Measurements from ENCODE around the gene GALNT13. TPM values are rescaled to one million over a fixed set of nuclear protein-coding genes. Genes with fewer than 3 reads are reported as not detected.

GALNT13 gene
- total RNA-seq, 1 donor from 2014 or later, result 0.49 TPM

- intact Hi-C loops (cut with DNase I), result no loop called here
- ATAC-seq (no peak), DNase-seq (ENCODE audit: low spot score) (no peak)
These were observed 323.4 kb downstream of the GALNT13 start for GRCh38 chr2:154194909-154195643.

- ATAC-seq (no peak), DNase-seq (ENCODE audit: low spot score) (no peak)
- intact Hi-C loops (cut with DNase I), result no loop called here
These were observed 324.0 kb downstream of the GALNT13 start for GRCh38 chr2:154195644-154196195.

- intact Hi-C loops (cut with DNase I), result no loop called here
- DNase-seq (ENCODE audit: low spot score) (no peak), ATAC-seq (no peak)
These were observed 327.1 kb downstream of the GALNT13 start for GRCh38 chr2:154198866-154199265.

DNA sequence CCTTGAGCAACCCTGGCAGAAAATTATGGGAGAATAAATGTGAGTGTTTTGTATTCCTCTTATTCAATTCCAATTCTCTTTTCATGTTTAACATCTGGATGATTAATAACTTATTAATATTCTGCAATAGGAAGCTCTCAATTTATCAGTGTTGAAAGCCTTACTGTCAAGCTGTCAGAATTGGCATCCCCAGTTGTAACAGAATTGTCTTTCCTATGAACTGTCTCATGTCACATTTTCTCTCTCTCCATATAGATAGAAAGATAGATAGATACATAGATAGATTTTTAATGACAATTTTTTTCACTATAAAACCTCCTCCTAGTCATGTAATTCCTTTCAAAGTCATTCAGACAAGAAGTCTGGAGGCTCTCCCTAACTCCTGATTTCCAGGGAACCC lies 331.5 kb downstream of the GALNT13 start:
- intact Hi-C loops (cut with DNase I), result no loop called here
- DNase-seq (ENCODE audit: low spot score) (no peak), ATAC-seq (no peak)

- ATAC-seq, result no peak
- DNase-seq (ENCODE audit: low spot score), result no peak
- intact Hi-C loops (cut with DNase I), result no loop called here
These were observed 332.2 kb downstream of the GALNT13 start for GRCh38 chr2:154203902-154204301.

GRCh38 chr2:154207288-154208047 lies 335.7 kb downstream of the GALNT13 start:
- ATAC-seq (no peak), DNase-seq (ENCODE audit: low spot score) (no peak)

GRCh38 chr2:154223726-154224125 lies 352.0 kb downstream of the GALNT13 start:
- ATAC-seq (no peak), DNase-seq (ENCODE audit: low spot score) (no peak)
- intact Hi-C loops (cut with DNase I), result no loop called here

More at GRCh38 chr2:154207288-154208047, 335.7 kb downstream of the GALNT13 start:
- intact Hi-C loops (cut with DNase I), result no loop called here

DNA sequence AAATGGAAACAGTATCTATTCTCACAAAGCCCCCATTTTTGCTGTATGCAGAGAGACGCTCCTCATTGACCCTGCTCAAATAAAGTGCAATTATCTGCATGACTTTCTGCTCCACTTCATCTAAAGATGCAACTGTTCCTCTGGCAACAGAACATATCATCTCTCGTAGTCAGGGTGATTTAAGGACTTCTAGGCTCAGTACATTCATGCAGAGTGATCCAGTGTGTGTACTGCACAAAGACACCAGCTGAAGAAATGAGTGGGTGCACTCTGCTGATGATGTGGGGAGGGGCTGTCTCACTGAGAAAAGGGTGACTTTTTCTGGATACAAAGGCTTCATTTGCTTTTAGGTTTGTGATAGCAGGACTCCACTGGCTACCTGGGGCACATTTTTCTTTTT lies 355.2 kb downstream of the GALNT13 start:
- intact Hi-C loops (cut with DNase I), result no loop called here
- no peak for DNase-seq (ENCODE audit: low spot score)
- ATAC-seq, result no peak

DNA sequence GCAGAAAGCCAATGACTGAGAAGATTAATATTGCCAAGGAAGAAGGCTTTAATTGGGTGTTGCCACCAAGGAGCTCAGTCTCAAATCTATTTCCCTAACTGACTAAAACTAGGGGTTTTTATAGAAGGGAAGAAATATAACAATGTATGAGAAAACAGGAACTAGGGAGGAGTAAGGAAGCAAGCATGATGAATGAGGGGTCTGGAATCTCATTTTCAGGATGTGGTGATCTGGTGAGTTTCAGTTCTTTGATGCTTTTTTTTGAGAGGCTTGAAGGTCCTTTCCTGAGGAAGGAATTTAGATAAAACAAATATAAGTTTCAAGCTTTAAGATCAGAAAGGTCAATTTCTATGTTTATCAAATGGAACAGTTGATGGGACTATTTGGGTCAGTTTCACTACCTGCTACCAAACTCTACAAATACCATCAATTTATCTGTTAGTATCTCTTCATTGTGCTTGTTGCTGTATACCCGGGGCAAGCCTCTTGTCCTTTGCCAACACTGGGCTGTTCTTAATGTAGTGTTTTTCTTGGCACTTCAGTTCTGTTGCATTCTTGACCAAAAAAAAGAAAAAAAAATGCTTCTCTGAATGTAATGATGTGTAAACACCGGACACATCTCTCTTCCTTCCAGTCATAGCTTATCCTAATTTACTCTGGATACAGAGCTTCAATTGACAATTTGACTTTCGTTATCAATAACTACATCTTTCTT lies 357.0 kb downstream of the GALNT13 start:
- intact Hi-C loops (cut with DNase I), result no loop called here
- DNase-seq (ENCODE audit: low spot score) (no peak), ATAC-seq (no peak)

- intact Hi-C loops (cut with DNase I), result loop anchor here (5.0 kb wide), 1 partner anchor 1402 kb away; no protein-coding TSS in a partner anchor
- ATAC-seq, result no peak
- DNase-seq (ENCODE audit: low spot score), result no peak
These were observed 358.2 kb downstream of the GALNT13 start for GRCh38 chr2:154229966-154230365.

GRCh38 chr2:154231021-154231420 lies 359.3 kb downstream of the GALNT13 start:
- intact Hi-C loops (cut with DNase I), result loop anchor here (5.0 kb wide), 1 partner anchor 1401 kb away; no protein-coding TSS in a partner anchor
- no peak for DNase-seq (ENCODE audit: low spot score)
- ATAC-seq, result no peak

- intact Hi-C loops (cut with DNase I), result loop anchor here (5.0 kb wide), 1 partner anchor 1399 kb away; no protein-coding TSS in a partner anchor
- DNase-seq (ENCODE audit: low spot score), result no peak
- no peak for ATAC-seq
These were observed 361.5 kb downstream of the GALNT13 start for GRCh38 chr2:154233231-154233630.

DNA sequence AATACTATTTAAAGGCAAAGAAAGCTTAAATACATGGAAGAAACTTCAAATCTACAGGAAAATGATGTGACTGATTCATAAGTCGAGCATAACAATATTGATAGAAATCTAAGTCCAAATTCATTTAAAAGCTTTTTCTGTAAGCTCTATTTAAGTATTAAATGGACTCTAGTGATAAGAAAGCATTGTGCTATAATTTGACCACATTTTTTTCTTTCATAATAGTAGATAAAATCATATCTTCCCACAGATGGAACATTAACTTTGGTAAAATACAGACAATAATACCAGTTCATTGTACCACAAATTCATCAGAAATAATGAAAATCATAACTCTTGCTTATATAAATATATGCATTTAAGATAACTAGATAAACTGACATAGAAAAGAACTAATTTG lies 366.5 kb downstream of the GALNT13 start:
- intact Hi-C loops (cut with DNase I), result no loop called here
- no peak for ATAC-seq
- no peak for DNase-seq (ENCODE audit: low spot score)

DNA sequence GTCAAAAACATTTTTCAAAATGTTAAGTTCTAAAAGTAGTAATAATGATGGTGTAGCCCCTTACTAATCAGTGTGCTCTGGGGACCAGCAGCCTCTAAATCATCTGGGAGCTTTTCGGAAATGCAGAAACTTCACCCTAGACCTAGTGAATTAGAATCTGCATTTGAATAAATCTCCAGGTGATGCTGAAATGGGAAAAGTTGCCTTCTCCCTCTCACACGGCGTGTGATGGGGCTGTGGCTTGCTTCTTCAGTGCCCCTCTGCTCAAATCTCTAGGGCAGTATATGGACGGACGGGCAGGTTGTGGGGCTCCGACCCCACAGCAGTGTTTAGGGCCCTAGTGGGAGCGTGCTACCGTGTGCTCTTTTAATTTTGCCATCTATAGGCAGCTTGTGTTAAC lies 368.6 kb downstream of the GALNT13 start:
- intact Hi-C loops (cut with DNase I), result no loop called here
- ATAC-seq (no peak), DNase-seq (ENCODE audit: low spot score) (no peak)

DNA sequence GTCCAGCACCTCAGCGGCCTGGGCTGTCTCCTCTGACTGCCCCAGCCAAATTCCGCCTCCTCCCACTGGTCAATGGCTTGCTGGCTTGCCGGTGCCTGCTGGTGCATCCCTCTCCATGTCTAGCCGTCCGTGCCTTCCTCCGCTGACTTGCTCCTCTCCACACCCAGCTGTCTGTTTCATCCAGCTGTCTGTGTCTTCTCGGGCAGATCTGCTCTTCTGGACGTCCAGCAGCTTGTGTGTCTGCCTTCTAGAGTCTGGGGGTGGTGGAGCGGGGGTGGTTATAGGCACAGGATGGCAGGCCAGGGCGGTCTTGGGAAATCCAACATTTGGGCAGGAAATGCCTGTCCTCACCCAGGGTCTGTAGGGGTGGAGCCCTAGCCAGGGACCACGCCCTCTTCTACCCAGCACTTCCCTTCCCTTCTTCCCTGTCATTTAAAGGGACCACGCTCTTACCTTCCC lies 369.2 kb downstream of the GALNT13 start:
- DNase-seq (ENCODE audit: low spot score) (no peak), ATAC-seq (no peak)
- intact Hi-C loops (cut with DNase I), result no loop called here

DNA sequence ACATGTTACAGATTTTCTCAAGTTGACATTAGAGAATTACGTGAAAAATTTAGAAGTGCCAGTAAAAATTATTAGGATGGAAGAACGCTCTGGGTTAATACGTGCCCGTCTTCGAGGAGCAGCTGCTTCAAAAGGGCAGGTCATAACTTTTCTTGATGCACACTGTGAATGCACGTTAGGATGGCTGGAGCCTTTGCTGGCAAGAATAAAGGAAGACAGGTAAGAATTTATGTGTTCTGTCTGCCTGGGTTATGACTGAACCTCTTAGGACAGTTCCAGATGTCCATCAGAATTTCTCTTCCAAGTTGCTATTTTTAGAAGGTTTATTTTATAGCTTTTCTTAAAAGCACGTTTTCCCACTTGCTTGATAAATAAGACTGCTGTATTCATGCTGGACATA lies 371.0 kb downstream of the GALNT13 start:
- ATAC-seq (no peak), DNase-seq (ENCODE audit: low spot score) (no peak)
- intact Hi-C loops (cut with DNase I), result no loop called here

GRCh38 chr2:154243685-154244084 lies 372.0 kb downstream of the GALNT13 start:
- DNase-seq (ENCODE audit: low spot score) (no peak), ATAC-seq (no peak)
- intact Hi-C loops (cut with DNase I), result no loop called here

- intact Hi-C loops (cut with DNase I), result no loop called here
- DNase-seq (ENCODE audit: low spot score), result no peak
These were observed 373.2 kb downstream of the GALNT13 start for GRCh38 chr2:154244932-154245331.

DNA sequence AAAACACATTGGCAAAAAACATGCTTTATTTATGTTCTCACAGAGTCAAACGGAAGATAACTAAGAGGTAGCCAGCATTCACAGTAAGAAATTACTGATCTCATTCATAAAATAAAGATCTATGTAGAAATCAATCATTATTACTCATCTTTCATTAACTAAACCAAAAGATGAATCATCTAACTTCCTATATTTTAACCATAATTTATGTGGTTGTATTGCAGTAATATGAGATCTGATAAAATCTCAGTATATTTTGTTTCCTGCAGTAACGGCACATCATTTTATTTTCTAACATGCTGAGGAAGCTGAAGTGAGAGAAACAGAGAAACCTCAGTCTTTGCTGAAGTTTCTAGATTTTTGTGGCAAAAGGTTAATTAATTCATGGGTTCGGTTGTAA lies 375.8 kb downstream of the GALNT13 start:
- intact Hi-C loops (cut with DNase I), result no loop called here
- ATAC-seq, result no peak

More at GRCh38 chr2:154244932-154245331, 373.2 kb downstream of the GALNT13 start:
- ATAC-seq, result no peak

More for the DNA sequence above, 375.8 kb downstream of the GALNT13 start:
- DNase-seq (ENCODE audit: low spot score), result no peak

All from sciatic nerve (tissue), 2 donors.